Loucy (cell line): ENCODE results near the gene POTEG.
"Not testable (repeated sequence)": the region's sequence is repeated elsewhere in the genome, so short reads cannot be mapped to it uniquely, and the experiment has no call there.

Source experiments
- CTCF ChIP-seq: fragments of 200-600 bp; sonication (generic); conservative IDR thresholded peaks from 2 replicates; pipeline ENCODE4 v1.5.1; 2014; ENCODE audit warnings: mild to moderate bottlenecking, antibody characterized with exemption, low read length
- EZH2phosphoT487 ChIP-seq: fragments of 200-600 bp; IDR thresholded peaks from 2 replicates; pipeline ENCODE4 v1.6.1; 2018; ENCODE audit warnings: antibody characterized with exemption, mild to moderate bottlenecking, moderate library complexity, borderline replicate concordance

GRCh38 chr14:19445761-19446160 lies 11.6 kb upstream of the POTEG start:
- TF ChIP-seq CTCF, EZH2phosphoT487: not testable (repeated sequence)
